ENCODE results near the gene FLT3.
"Not testable (repeated sequence)": the region's sequence is repeated elsewhere in the genome, so short reads cannot be mapped to it uniquely, and the experiment has no call there.

The FLT3 gene

DNA sequence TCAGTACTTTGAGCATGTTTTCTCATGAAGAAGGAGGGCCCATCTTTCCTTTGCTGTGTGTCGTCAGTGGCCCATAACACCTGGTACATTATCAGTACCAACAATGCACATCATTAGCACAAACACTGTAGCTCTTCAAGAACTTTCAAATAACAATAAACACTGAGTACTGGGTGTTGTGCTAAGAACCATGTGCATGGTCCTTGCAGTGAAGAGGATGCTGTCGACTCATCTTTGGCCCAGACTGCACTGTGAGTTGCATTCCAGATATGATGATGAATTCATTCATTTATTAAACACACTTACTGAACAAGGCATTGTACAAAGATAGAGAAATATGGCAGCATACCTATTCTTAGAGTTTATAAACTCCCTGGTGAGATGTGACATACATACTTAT, 55.8 kb downstream of the FLT3 start:
- DNase-seq, result no peak

DNA sequence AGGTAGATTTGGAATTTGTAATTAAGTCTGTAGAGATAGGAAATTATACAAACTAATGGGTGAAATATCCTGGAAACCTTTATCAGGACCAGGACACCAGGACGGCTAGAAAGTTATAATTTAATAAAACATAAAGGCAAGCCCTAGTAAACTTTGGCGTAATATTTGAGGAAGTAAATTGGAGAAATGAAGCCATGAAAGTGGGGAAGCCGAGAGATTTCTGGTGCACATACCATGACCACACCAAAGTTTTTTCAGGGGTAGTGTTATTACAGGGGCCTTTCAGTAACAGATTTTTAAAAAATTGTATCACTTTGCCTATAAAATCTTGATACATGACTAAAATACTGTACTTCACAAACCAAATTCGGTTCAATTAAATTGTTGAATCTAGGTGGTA, 57.2 kb downstream of the FLT3 start:
- no peak for DNase-seq

DNA sequence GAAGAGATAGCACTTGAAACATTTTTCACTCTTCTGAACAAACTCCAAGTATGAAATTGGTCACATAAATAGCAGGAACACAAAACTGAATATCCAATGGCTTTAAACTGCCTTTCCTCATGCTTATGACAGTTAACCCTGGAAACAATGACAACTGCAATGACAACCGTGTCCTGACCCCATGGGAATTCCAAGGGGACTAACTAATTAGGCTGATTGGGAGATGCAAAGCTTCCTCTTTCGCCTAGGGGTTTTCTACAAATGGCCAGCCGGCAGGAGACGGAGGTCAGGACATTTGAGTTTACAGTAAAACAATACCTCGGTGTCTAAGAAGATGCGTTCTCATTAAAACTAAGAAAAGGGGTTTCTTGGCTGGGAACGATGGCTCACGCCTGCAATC, 58.9 kb downstream of the FLT3 start:
- no peak for DNase-seq

DNA sequence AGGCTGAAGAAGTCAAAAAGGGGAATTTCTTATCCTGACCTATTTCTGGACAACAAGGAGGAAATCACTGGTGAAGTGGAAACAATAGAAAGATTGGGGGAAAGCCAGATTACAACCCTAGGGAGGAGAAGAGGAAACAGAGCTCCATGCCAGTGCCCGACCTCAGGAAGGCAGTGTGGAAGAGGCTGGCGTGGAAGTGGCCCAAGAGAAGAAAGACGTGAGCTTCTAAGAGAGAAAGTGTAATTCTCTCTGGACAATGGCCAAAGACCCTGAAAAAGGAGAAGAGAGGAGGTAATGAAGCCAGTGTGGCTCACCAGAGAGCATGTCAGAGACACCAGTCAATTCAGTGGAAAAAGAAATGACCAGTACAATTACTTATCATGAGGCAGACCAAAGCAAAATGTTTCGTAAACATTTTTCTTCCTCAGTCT, 59.3 kb downstream of the FLT3 start:
- peak in 1 of 51 donors; percentile 2 for DNase-seq

DNA sequence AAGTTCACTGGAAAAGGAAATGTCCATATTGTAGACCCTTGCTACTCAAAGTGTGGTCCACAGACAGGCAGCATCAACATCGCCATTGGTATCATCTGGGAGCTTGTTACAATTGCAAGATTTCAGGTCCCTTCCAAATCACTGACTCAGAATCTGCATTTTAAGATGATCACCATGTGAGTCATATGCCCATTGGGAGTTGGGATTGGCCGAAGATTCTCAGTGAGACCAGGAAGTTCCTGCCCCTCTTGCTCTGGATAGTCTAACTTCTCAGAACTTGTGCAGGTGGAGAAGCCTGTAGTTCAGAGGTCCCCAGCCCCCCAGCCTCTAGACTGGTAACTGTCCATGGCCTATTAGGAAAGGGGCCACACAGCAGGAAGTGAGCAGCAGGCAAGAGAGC, 63.0 kb downstream of the FLT3 start:
- DNase-seq, result no peak

DNA sequence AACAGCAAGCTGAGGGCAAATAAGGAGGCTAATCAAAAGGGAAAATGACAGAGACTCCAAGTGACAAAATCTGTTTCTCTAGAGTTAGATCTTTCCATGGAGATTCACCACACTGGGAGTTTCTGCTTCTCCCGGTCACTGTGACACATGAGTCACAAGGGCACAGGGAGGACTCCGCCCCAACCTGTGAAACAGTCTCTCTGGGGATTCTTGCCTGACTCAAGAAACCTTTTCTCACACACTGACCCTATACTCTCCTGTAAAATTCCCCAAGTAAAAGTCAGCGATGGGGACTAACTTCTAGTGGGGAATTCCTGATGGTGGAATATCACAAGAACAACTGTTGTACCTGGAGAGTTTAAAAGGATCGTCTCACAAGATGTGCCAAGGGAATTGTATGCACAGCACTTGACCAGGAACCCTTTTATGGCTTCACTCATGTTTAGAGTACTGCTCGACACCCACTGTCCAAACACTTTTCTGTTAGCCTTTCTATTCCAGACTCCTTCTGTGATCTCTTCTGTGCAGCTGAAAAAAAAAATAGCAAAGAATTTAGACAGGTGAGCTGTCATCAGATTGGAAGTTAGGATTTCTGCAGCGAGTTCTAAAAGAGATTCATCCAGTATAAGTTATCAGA, 65.1 kb downstream of the FLT3 start:
- DNase-seq, result no peak

DNA sequence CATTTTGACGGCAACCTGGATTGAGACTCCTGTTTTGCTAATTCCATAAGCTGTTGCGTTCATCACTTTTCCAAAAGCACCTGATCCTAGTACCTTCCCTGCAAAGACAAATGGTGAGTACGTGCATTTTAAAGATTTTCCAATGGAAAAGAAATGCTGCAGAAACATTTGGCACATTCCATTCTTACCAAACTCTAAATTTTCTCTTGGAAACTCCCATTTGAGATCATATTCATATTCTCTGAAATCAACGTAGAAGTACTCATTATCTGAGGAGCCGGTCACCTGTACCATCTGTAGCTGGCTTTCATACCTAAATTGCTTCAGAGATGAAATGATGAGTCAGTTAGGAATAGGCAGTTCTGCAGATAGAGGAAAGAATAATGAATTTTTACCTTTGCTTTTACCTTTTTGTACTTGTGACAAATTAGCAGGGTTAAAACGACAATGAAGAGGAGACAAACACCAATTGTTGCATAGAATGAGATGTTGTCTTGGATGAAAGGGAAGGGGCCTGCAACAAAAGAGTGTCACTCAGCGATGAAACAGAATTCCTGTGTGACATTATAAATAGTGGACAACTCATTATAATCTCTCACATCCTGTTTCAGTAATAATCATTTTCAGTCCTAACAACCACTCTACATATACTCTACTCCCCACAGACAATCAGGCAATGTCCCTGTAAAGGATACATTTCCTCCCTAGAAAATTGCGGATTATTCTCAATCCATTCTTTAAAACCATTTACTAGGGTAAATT, 66.3 kb downstream of the FLT3 start:
- no peak for DNase-seq

DNA sequence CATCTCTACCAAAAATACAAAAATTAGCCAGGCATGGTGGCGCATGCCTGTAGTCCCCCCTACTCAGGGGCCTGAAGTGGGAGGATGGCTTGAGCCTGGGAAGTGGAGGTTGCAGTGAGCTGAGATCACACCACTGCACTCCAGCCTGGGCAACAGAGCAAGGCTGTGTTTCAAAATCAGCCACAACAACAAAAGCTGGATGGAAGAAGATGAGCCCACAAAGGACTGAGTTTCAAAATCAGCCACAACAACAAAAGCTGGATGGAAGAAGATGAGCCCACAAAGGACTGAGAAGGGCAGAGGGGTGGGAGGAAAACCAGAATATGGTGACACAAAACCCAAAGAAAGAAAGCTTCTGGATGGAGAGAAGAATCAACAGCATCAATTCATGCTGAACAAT, 67.9 kb downstream of the FLT3 start:
- DNase-seq, result not testable (repeated sequence)

DNA sequence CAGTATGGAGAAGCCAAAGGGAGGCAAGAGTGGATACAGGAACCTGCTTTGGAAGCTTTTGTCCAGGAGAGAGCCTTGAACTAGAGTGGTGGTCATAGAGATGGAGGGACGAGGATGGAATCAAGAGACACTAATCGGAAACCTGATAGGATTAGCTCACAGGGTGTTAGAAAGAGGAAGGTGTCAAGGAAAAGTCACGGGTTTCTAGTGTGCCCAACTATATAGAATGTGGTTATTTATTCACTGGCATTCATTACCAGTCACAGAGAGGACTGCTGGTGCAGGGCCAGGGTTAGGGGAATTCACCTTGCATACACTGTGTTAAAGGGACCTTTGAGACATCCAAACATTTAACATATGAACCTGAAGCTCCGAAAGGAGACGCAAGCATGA, 68.5 kb downstream of the FLT3 start:
- DNase-seq, result no peak

DNA sequence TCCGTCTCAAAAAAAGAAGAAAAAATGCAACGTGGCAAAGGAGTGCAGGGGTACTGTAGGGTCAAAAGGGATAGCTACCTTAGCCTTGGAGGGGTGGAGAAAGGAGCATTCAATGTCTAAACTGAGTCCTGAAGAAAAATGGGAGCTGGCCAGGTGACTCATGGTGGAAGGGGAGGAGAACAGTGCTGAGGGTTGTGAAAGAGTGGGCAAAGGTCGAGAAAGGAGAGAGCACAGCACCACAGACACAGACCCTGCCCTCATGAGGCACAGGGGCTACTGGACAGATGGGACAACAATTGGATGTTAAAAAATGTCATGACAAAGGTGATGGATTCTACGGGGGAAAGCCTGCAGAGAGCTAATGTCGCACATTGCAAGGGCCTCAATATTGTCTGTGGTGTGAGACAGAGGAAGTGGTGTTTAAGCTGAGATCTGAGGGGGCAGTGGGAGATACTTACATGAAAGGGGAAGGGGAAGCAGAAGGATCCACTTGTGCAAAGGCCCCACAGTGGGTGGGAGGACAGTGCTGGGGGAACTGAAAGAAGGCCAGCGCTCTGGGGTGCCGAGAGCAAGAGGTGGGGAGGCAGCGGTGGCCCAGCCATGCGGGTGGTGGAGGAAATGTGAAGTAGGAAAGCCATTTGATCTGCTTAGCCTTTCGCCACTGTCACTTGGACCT, 69.0 kb downstream of the FLT3 start:
- DNase-seq, result peak in 31 of 51 donors; percentile 3 to 39 (median 13)

DNA sequence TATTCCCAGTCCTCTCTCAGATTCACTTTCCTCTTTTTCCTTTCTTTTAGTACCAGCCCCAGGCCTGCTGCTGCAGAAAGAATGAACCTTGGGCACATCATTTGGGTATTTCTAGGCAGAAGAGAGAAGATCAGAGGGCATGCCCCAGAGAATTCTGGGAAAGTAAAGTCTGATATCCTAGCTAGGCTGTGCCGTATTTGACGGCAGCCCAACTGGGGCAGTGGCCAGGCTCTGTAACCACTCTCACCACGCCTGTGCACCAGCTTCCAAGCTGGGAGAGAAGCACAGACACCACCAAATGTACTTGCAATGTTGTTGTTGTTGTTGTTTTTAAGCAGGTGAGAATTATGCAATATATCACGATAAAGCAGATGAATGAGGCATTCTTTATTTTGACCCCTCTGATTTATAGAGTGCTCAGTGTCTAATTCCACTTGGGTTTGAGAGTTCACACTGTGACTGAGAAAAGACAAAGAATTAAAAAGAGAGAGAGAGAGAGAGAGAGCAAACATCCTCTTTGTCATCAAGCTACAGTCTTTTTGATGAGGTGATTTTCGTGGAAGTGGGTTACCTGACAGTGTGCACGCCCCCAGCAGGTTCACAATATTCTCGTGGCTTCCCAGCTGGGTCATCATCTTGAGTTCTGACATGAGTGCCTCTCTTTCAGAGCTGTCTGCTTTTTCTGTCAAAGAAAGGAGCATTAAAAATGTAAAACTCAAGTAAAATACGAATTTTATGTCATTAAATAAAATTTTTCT, 72.6 kb downstream of the FLT3 start:
- no peak for DNase-seq

DNA sequence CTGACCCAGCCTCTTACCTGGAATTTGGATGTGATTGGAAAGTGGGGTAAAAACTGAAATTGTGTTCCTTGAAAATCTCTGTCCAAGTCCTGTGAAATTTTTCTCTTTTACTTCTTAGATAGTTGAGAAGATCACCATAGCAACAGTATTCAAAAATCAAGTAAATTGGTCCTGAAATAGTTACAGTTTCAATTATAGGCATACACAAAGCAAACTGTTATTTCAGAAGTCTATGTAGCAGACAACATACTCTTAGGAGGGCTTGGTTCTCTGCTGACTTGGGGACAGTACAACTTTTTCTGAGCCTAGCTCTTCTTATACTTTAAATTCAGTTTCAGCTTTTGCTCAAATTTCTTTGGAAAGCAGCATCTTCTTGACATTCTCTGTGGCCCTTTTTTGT, 73.3 kb downstream of the FLT3 start:
- no peak for DNase-seq

DNA sequence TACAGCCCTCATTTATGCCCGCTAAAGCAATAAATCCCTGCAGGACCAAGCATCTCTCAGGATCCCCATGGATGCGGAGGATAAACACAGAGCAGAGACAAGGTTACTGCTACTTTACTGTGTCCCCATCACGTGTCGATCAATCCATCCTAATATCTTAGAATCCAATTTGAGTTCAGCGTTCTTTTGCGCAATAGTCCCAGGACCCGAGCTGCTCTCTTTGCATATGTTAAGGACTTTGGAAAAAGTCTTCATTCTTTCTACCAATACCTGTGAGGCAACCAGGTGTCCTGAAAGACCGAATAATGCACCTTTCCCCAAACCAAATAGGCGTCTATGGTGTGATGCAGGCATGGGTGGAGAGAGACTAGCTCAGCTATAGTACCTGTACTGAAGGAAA, 73.9 kb downstream of the FLT3 start:
- no peak for DNase-seq

DNA sequence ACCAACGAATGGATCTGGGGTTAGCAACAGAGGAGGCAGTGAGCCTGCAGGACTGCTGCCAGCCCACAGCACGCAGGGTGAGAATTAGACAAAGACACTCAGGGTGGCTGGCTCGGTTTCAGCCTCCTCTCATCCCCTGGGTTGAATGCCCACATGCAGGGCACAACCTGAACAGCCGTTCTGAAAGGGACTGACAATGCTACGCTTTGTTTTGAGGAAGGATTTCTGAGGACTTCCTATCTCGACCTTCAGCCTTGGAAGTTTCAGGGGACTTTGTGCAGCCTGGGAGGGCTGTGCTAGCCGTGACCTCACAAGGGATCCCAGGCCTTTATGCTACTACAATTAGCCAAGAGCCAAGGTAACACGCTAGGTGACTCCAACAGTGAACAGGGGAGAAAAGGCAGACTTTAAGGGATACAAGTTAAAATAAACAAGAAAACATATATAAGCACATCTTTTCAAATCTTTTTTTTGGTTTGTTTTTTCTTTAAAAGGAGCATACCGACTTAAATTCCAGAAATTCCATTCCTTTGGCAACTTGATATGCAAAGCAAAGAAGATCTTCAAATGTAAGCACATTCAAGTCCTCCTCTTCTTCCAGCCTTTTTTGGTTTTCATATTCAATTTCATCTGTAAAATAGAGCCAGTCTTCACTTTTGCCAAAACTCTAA, 77.4 kb downstream of the FLT3 start:
- DNase-seq, result no peak

DNA sequence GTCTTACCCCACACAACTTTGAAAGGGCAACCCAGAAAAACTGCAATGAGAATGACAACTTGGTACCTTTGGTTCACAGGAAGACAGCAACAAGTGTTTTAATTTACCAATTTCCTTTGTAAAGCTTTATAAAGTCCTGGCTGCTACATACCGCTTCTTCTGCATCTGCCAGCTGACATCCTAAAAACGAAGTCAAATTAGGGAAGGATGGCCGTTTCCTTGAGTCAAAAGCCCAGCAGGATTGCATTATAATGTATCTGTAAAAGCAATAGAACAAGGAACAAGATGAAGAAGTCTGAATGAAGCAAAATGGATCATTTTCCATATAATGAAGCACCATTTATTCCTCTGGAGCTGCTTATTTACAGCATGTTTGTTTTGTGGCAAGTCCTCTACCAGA, 86.1 kb downstream of the FLT3 start:
- no peak for DNase-seq

DNA sequence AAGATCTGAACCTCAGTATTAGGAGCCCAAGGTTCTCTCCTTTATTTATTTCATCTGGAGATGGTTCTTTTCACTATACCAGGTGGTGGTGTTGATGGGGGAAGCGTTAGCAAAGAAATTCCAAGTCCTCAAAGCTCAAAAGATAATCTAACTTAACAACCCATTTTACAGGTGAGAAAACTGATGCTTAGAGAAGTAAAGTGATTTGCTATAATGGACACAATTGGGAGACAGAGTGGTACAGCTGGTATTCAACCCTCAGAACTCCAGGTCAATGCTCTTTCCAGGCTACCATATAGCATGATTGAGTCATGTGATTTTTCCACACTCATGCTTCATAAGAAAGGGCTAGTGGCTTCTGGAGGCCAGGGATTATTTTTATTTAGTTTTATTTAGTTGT, 86.9 kb downstream of the FLT3 start:
- no peak for DNase-seq

DNA sequence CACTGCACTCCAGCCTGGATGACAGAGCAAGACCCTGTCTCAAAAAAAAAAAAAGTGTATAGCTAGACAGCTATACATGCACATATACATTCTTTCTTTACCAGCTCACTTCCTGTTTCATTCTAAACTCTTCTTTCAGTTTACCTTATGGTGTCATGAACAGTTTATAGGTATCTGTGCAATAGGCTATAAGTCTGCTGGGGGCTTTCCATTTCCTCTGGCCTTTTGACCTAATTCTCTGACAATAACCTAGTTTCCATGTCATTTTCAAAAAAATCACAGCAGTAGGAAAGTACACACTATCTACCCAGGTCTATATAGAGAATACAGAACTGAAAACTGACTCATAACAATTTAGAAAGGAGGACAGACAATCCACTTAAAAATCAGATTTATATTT, 87.5 kb downstream of the FLT3 start:
- no peak for DNase-seq

DNA sequence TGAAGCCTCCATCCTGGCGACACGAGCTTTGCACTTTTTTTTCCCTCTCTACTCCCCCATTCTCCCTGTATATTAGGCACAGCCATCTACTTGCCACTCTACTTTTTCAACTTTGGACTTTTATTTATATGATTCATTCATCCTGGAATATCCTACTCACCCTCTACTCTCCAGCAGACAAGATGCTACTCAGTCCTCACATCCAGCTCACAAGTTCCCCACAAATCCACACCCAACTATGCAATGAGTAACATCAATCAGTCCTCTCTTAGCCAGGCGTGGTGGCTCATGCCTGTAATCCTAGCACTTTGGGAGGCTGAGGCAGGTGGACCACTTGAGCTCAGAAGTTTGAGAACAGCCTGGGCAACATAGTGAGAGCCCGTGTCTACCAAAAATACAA, 88.0 kb downstream of the FLT3 start:
- no peak for DNase-seq

DNA sequence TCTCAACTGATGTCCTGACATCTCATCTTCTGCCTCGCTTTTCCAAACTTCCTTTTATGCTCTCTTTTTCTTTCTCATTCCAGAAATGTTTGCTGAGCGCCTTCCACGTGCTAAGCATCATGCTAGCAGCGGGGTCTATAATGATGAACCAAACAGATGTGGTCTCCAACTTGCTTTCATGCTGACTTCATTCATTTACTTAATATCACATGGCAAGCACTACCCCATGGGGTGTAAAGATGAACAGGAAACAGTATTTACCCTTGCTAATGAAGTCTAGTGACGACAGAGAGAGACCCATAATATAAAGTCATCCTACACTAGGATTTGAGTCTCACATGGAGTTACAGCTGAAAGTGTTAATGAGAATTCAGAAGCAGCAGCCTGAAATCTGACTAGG, 90.3 kb downstream of the FLT3 start:
- DNase-seq, result no peak

DNA sequence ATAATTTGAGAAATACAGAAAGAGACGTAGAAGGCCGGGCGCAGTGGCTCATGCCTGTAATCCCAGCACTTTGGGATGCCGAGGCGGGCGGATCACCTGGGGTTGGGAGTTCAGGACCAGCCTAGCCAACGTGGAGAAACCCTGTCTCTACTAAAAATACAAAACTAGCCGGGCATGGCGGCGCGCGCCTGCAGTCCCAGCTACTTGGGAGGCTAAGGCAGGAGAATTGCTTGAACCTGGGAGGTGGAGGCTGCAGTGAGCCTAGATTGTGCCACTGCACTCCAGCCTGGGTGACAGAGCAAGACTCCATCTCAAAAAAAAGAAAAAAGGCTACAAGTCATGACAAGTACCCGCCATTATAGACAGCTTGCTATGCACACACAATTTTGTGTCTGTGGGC, 95.4 kb downstream of the FLT3 start:
- DNase-seq, result not testable (repeated sequence)

DNA sequence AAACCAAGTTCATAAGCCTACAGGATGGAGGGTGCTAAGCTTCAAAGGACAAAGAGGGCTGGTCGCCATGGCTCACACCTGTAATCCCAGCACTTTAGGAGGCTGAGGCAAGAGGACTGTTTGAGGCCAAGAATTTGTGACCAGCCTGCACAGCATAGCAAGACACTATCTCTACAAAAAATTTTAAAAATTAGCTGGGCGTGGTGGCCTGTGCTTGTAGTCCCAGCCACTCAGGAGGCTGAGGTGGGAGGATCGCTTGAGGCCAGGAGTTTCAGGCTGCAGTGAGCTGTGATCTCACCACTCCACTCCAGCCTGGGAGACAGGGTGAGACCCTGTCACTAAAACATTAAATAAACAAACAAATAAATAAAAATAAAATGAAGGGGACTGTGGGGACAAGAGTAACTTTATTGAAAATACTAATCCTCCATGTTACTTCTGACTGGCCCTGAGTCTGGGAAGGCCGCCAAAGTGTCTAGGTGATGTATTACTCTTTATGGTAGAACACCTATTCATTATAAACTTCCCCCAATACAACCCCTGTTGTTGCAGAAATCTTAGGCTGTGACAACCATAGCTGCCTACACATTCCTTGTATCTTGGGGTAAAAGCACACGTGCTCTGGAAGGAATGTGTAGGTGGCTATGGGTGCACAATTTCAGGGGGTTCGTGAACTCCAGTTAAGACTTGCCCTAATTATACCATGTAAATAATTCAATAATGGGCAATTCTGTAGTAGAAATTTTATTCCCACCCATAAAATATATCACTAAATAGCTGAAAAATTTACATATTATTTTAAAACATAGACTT, 97.3 kb downstream of the FLT3 start:
- DNase-seq, result no peak
